HUES48 (cell line): ENCODE results near the gene FBXL17.
"Not testable (repeated sequence)": the region's sequence is repeated elsewhere in the genome, so short reads cannot be mapped to it uniquely, and the experiment has no call there.

ENCODE experiments used
- H3K27ac ChIP-seq: one replicate; pipeline ENCODE4 v1.7.0; 2013; ENCODE audit warnings: low read depth, low read length, inconsistent platforms
- H3K27me3 ChIP-seq: 2 replicates; pipeline ENCODE4 v1.6.1; 2013; ENCODE audit warnings: mild to moderate bottlenecking, low read length; ENCODE audit not compliant: control insufficient read depth, insufficient read depth
- H3K36me3 ChIP-seq: 2 replicates; pipeline ENCODE4 v1.6.1; 2013; ENCODE audit warnings: low read length; ENCODE audit not compliant: control insufficient read depth, insufficient read depth
- H3K4me1 ChIP-seq: 2 replicates; pipeline ENCODE4 v1.6.1; 2013; ENCODE audit warnings: mild to moderate bottlenecking, low read length; ENCODE audit not compliant: control insufficient read depth, insufficient read depth
- H3K4me3 ChIP-seq: 2 replicates; pipeline ENCODE4 v1.5.1; 2013; ENCODE audit warnings: mild to moderate bottlenecking, low read depth, low read length
- H3K9ac ChIP-seq: 2 replicates; pipeline ENCODE4 v1.6.1; 2013; ENCODE audit warnings: mild to moderate bottlenecking, low read depth, low read length, moderate library complexity
- H3K9me3 ChIP-seq: 2 replicates; pipeline ENCODE4 v1.6.1; 2013; ENCODE audit warnings: low read length; ENCODE audit not compliant: control insufficient read depth, insufficient read depth

Gene FBXL17

GRCh38 chr5:108152854-108153253, 229.0 kb downstream of the FBXL17 start:
- H3K4me1 ChIP-seq, H3K27me3 ChIP-seq, H3K36me3 ChIP-seq, H3K9ac ChIP-seq, H3K27ac ChIP-seq, H3K9me3 ChIP-seq, H3K4me3 ChIP-seq: not testable (repeated sequence)

- Histone ChIP-seq H3K36me3 (no peaks in the 10 kb centered on the region), H3K4me1 (no peaks in the 10 kb centered on the region), H3K9ac (no peak overlapping the region), H3K27ac (no peak overlapping the region), H3K4me3 (no peak overlapping the region), H3K9me3 (no peaks in the 10 kb centered on the region), H3K27me3 (no peaks in the 10 kb centered on the region)
Measured at GRCh38 chr5:108149369-108149768, 232.5 kb downstream of the FBXL17 start.

DNA sequence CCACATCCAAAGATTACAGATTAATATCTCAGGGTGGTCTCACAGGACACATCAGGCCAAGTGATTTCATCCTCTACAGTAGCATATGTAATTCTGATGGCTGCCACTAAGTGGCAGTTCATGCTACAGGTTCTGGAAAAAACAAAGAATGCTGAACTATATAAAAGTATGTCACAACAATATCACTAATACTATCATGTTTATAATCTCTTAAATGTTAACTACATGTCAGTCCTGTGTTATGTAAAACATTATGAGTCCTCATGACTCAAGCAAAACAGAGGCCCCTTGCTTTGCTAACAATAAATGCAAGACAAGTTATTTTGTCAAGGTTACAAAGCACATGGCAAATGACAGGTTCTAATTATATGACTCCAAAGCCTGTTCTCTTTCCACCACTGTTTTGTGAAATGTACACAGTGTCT, 233.2 kb downstream of the FBXL17 start:
- H3K9me3 ChIP-seq: no peaks in the 10 kb centered on the region
- H3K4me1 ChIP-seq: no peaks in the 10 kb centered on the region
- H3K9ac ChIP-seq: no peak overlapping the region
- H3K27me3 ChIP-seq: no peaks in the 10 kb centered on the region
- H3K36me3 ChIP-seq: no peaks in the 10 kb centered on the region
- no peak overlapping the region for H3K27ac ChIP-seq
- no peak overlapping the region for H3K4me3 ChIP-seq

DNA sequence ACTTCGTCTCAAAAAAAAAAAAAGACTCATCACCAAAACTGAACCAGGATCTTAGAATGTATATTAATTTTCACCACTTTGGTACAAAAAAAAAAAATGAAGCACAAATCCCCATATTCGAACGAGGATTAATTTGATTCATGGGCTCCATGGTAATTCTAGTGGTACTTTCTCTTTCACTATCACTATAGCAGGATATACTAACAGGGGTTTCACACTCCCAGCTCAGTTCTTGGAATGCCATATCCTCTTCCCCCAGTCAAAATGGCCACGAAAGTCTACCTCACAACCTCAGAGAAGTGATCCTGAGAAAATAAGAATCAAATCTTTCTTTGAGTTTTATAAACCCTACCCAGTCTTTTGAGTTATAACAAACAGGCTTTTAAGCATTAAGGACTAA, 235.7 kb downstream of the FBXL17 start:
- H3K27ac ChIP-seq: no peak overlapping the region
- H3K27me3 ChIP-seq: no peaks in the 10 kb centered on the region

DNA sequence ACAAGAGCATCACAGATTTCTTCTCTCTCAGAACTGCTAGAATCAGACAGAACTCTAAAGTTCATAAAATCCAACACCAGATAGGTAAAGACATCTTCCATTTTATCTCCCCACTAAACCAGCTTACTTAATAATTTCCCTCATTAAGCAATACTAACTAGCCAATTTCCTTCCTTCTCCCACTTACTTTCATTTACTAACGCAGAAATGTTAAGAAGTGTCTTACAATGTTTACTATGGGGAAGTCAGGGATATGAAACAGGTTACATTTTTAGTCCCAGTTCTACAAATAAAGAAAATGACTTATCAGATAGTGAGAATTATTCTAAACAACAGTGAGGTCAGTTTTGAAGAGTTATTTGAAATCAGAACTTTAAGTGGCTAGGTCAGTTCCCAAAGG, 236.5 kb downstream of the FBXL17 start:
- Histone ChIP-seq H3K27me3 (no peaks in the 10 kb centered on the region), H3K4me3 (no peak overlapping the region), H3K9ac (no peak overlapping the region), H3K4me1 (no peaks in the 10 kb centered on the region), H3K9me3 (no peaks in the 10 kb centered on the region), H3K27ac (no peak overlapping the region), H3K36me3 (no peaks in the 10 kb centered on the region)

More for the DNA sequence above, 235.7 kb downstream of the FBXL17 start:
- Histone ChIP-seq H3K9me3 (no peaks in the 10 kb centered on the region), H3K9ac (no peak overlapping the region), H3K36me3 (no peaks in the 10 kb centered on the region), H3K4me3 (no peak overlapping the region), H3K4me1 (no peaks in the 10 kb centered on the region)

DNA sequence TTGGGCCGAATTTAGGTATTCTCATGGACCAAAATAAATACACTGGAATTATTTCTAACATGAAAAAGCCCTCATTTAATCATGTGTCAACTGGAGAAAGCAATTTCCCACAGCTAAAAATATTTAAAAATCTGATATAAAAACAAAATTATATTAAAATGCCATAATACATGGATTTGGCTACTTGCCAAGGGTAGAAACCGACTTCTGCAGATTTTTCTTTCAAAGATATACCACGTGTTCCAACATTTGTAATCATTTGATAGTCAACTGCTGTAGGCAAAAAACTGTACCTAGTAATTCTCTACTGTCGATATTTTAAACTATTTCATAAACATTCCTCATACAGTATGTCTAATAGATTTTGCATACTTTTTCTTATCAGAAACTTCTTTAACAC, 237.6 kb downstream of the FBXL17 start:
- Histone ChIP-seq H3K9me3 (no peaks in the 10 kb centered on the region), H3K9ac (no peak overlapping the region), H3K4me3 (no peak overlapping the region), H3K4me1 (no peaks in the 10 kb centered on the region), H3K27ac (no peak overlapping the region), H3K36me3 (no peaks in the 10 kb centered on the region), H3K27me3 (no peaks in the 10 kb centered on the region)

DNA sequence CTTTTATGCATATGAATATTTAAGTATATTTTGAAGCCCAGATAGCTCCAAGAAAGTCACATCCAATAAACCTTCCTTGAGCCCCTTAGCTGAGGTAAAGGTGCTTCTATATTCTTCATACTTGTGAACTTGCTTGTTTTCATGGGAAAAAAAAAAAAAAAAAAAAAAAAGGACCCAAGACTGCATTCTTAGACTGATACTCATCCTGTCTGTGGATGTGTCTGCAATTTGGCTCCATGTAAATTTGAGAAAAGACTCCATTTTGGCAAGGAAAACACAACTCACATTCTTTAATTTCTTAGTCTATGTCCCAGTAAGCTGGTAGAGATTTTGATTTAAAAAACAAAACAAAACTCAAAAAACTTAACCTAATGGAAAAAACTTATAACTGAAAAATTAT, 238.3 kb downstream of the FBXL17 start:
- Histone ChIP-seq H3K36me3 (no peaks in the 10 kb centered on the region), H3K4me3 (no peak overlapping the region), H3K27me3 (no peaks in the 10 kb centered on the region), H3K9ac (no peak overlapping the region), H3K27ac (no peak overlapping the region), H3K9me3 (no peaks in the 10 kb centered on the region), H3K4me1 (no peaks in the 10 kb centered on the region)

DNA sequence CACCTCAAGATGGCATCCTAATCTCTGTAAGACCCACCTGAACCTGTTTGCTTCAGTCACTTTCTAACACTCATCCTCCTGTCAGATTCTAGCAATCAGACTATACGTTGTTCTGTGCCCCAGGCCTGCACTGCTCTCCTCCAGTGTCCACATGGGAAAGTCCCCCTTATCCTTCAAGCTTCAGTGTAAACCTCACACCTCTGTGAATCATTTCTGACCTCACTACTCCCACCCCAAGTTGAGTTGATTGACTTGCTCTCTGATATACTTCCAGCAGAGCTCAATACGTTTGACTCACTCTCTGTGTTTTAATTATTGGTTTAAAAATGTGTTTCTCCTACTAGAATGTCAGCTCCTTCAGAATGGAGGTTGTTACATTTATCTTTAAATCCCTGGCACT, 240.2 kb downstream of the FBXL17 start:
- H3K4me3 ChIP-seq: no peak overlapping the region
- no peak overlapping the region for H3K27ac ChIP-seq
- H3K4me1 ChIP-seq: no peaks in the 10 kb centered on the region
- no peaks in the 10 kb centered on the region for H3K36me3 ChIP-seq
- H3K27me3 ChIP-seq: no peaks in the 10 kb centered on the region
- H3K9me3 ChIP-seq: no peaks in the 10 kb centered on the region
- H3K9ac ChIP-seq: no peak overlapping the region

GRCh38 chr5:108136493-108136892, 245.4 kb downstream of the FBXL17 start:
- H3K4me1 ChIP-seq: peaks cover 11% of the 10 kb centered on the region; the same call in 1 of the 2 replicates
- H3K9ac ChIP-seq: no peak overlapping the region
- no peaks in the 10 kb centered on the region for H3K36me3 ChIP-seq
- no peaks in the 10 kb centered on the region for H3K9me3 ChIP-seq
- no peak overlapping the region for H3K4me3 ChIP-seq
- no peak overlapping the region for H3K27ac ChIP-seq
- H3K27me3 ChIP-seq: no peaks in the 10 kb centered on the region

GRCh38 chr5:108129129-108129528, 252.8 kb downstream of the FBXL17 start:
- Histone ChIP-seq H3K36me3 (no peaks in the 10 kb centered on the region), H3K9me3 (no peaks in the 10 kb centered on the region), H3K4me1 (peaks cover 7% of the 10 kb centered on the region; the same call in 1 of the 2 replicates), H3K9ac (no peak overlapping the region), H3K27ac (no peak overlapping the region), H3K4me3 (no peak overlapping the region), H3K27me3 (no peaks in the 10 kb centered on the region)

DNA sequence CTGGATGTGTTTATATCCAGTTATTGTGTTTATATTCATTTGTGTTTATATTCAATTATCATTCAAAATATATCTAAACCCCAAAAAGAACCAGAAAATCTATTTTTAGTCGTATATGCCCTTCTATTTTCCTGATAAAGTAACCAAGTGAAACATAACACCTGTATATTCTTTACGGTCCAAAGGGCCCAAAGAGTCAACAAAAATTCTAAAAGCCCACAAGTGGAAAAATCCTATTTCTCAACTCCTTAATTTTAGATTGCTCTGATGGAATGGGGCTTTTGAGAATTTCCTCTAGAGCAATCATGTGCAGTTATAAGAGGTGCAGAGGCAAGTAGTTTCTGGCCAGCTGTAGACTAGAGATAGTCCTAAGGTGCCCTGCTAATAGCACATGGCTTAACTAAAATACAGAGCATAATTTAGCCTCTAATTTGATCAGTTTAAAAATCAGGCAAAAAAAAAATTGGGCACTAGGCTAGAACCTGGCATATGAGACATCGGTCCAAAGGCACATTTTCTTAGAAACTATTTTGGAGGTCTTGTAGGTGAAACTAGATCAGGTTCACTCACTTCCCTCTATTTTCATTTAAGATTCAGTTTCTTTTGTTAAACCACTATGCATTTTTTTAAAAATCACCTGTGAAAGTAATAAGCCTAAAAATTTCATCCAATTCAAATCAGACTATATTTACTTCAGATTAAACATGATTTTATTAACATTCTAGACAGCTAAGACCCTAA, 256.0 kb downstream of the FBXL17 start:
- H3K27me3 ChIP-seq: no peaks in the 10 kb centered on the region
- H3K4me3 ChIP-seq: no peak overlapping the region
- no peaks in the 10 kb centered on the region for H3K9me3 ChIP-seq
- no peak overlapping the region for H3K9ac ChIP-seq
- no peak overlapping the region for H3K27ac ChIP-seq
- H3K36me3 ChIP-seq: no peaks in the 10 kb centered on the region
- peaks cover 25% of the 10 kb centered on the region for H3K4me1 ChIP-seq
